ENCODE measurements around the gene ADAM19. TPM values are rescaled to one million over a fixed set of nuclear protein-coding genes. Genes with fewer than 3 reads are reported as not detected.
A peak's percentile ranks its signal among the peaks of the same experiment; 100 is the strongest.

The ADAM19 gene
- total RNA-seq, 1 experiment from 2014 or later = 50.0 TPM

- Histone ChIP-seq H3K9me3 (replicated peaks) (no peaks in the 10 kb centered on the region), H3K27me3 (no peaks in the 10 kb centered on the region), H3K4me3 (no peak overlapping the region), H3K36me3 (peaks cover 25% of the 10 kb centered on the region), H3K4me1 (no peaks in the 10 kb centered on the region), H3K27ac (no peak overlapping the region)
- peak; percentile 33 to 83 for DNase-seq
Measured at GRCh38 chr5:157476702-157477408, 98.7 kb downstream of the ADAM19 start.

DNA sequence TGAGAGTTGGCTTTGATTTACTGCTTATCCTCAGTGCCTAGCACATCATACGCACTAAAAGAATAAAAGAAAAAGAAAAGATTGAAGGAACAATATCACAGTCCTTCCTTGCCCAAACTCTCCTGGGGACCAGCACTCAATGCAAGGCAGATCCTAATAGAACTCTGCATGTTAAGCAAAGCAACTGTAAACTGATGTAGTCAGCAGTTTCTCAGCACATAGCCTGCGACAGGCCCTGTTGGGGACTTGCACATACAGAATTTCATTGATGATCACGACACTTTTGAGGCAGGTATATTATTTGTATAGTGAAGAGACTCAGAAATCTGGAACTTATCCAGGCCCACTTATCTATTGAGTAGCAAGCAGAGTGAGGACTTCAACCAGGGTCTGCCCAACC, 100.1 kb downstream of the ADAM19 start:
- DNase-seq = no peak
- peaks cover 12% of the 10 kb centered on the region for H3K36me3 ChIP-seq
- no peak overlapping the region for H3K4me3 ChIP-seq
- H3K27ac ChIP-seq = no peak overlapping the region
- H3K4me1 ChIP-seq = no peaks in the 10 kb centered on the region
- no peaks in the 10 kb centered on the region for H3K9me3 ChIP-seq (replicated peaks)
- H3K27me3 ChIP-seq = no peaks in the 10 kb centered on the region

DNA sequence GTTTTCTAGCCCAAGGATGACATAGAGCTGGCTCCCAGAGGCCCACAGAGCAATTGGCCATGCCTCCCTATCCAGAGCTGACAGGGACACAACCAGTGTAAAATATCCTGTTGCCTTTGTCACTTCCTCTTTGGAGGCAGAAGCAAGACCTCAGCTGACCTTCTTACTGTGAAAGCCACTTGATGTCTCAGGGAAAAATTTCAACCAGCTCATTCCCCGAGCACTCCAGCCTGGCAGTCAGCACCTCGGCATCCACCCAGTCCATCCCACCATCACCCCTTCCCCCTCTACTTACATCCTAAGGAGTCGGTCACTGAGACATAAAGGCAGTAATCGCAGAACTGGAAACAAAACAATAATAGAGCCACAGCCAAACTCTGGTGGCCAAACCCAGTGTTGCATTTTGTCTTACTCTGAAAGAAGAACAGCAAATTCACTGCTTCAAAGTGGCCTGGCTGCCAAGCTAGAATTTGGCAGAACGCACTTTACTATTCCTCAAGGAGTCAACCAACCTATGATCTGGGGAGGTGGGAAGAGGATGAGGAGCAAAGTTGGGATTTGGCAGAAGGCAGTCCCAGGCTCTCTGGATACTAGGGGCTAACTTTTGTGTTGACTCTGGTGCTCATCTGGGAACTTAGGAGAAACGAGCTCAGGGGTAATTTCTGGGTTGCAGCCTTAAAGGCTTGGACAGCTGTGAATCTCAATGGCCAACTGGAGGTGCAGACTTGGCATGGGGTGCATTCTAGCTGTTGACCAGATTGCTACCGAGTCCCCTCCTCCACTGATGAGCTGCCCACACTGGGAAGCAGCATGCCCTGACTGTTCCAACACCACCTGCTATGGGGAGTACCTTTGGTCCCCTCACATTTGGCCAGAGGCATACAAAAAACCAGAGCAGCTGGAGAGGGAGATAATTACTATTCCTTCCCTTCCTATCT, 101.9 kb downstream of the ADAM19 start:
- Histone ChIP-seq H3K9me3 (replicated peaks) (no peaks in the 10 kb centered on the region), H3K27me3 (no peaks in the 10 kb centered on the region), H3K4me3 (no peak overlapping the region), H3K27ac (no peak overlapping the region), H3K36me3 (peaks cover 9% of the 10 kb centered on the region), H3K4me1 (no peaks in the 10 kb centered on the region)
- no peak for DNase-seq

DNA sequence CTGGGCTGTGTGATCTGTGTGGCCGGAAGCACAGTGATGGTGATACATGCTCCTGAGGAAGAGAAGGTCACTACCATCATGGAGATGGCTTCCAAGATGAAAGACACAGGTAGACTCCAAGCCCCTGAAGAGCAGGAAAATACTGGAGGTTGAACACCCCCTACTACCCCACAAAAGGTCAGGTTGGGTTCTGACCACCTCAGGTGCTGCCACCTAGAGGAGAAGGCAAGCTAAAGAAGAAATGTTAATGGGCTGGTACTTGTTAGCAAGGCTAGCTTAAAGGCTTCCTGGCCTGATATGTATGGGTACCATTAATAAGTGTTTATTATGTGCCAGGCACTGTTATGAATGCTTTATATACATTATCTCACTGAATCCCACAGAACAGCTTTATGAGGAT, 103.9 kb downstream of the ADAM19 start:
- Histone ChIP-seq H3K27me3 (no peaks in the 10 kb centered on the region), H3K27ac (no peak overlapping the region)
- peak; percentile 27 to 57 for DNase-seq

DNA sequence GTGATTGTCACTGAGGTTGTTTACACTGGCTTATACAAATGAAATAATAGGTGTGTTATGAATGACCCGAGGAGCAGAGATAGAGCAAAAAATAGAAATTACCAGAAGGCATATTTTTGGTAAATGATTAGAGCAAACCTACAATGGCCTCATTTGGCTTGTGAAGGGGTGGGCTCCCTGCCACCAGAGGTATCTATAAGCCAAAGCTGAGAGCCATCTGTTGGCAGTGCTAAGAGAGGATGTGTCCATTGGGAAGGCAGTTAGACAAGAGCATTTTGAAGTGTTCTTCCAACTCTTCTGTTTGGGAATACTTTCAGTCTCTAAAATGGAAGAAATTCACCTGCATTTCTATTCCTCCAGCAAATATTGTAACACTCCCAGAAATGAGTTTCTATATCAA, 104.9 kb downstream of the ADAM19 start:
- Histone ChIP-seq H3K36me3 (no peaks in the 10 kb centered on the region), H3K27ac (no peak overlapping the region), H3K4me3 (no peak overlapping the region), H3K27me3 (no peaks in the 10 kb centered on the region), H3K4me1 (no peaks in the 10 kb centered on the region), H3K9me3 (replicated peaks) (no peaks in the 10 kb centered on the region)
- DNase-seq = no peak

More for the DNA sequence above, 103.9 kb downstream of the ADAM19 start:
- no peak overlapping the region for H3K4me3 ChIP-seq
- no peaks in the 10 kb centered on the region for H3K4me1 ChIP-seq
- H3K36me3 ChIP-seq = peaks cover 4% of the 10 kb centered on the region; the same call in 1 of the 2 replicates
- H3K9me3 ChIP-seq (replicated peaks) = no peaks in the 10 kb centered on the region

DNA sequence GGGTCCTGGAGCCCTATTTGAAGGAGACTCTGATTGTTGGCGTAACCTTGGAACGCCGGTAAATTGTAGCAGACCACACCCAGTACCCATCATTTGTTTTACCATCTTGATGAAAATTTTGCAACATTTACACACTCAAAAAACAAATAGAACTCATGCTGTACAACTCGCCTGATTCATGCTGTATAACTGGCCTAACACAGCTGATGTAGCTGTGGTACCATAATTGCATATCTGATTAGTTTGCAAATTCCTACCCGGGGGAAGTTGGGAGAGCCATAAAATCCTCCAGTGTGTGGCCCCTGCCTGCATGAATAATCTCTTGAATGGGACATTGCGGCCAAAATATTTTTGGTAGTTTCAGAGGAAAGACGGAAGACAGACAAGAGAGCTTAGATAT, 105.9 kb downstream of the ADAM19 start:
- H3K36me3 ChIP-seq = no peaks in the 10 kb centered on the region
- H3K27me3 ChIP-seq = no peaks in the 10 kb centered on the region
- H3K27ac ChIP-seq = no peak overlapping the region
- no peaks in the 10 kb centered on the region for H3K4me1 ChIP-seq
- no peaks in the 10 kb centered on the region for H3K9me3 ChIP-seq (replicated peaks)
- H3K4me3 ChIP-seq = no peak overlapping the region
- no peak for DNase-seq

DNA sequence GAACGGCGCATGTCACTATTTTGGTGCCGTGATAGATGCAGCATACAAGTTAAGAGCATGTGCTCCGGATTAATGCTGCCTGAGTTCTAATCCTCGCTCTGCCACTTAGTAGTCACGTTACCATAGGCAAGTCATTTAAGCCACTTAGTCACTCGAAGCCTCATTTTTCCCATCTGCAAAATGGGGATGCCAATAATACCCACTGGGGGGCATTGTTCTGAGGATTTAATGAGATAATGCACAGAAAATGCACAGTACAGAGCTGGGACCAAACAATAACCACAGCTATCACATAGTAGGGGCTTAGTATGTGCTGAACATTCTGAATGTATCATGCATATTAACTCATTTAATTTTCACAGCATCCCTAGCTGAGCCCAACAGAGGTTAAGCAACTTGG, 106.5 kb downstream of the ADAM19 start:
- Histone ChIP-seq H3K36me3 (no peaks in the 10 kb centered on the region), H3K27me3 (no peaks in the 10 kb centered on the region), H3K27ac (no peak overlapping the region), H3K4me3 (no peak overlapping the region), H3K9me3 (replicated peaks) (no peaks in the 10 kb centered on the region), H3K4me1 (no peaks in the 10 kb centered on the region)
- no peak for DNase-seq

- H3K27me3 ChIP-seq = no peaks in the 10 kb centered on the region
- no peak overlapping the region for H3K4me3 ChIP-seq
- no peak overlapping the region for H3K27ac ChIP-seq
- no peaks in the 10 kb centered on the region for H3K9me3 ChIP-seq (replicated peaks)
- no peaks in the 10 kb centered on the region for H3K36me3 ChIP-seq
- no peaks in the 10 kb centered on the region for H3K4me1 ChIP-seq
- DNase-seq = no peak
Measured at GRCh38 chr5:157468293-157468965, 107.1 kb downstream of the ADAM19 start.

GRCh38 chr5:157464519-157465171, 110.9 kb downstream of the ADAM19 start:
- no peak overlapping the region for H3K27ac ChIP-seq

GRCh38 chr5:157463621-157464518, 111.7 kb downstream of the ADAM19 start:
- no peaks in the 10 kb centered on the region for H3K27me3 ChIP-seq
- no peaks in the 10 kb centered on the region for H3K4me1 ChIP-seq
- H3K4me3 ChIP-seq = no peak overlapping the region
- H3K27ac ChIP-seq = no peak overlapping the region
- no peaks in the 10 kb centered on the region for H3K9me3 ChIP-seq (replicated peaks)
- no peak for DNase-seq
- no peaks in the 10 kb centered on the region for H3K36me3 ChIP-seq

More at GRCh38 chr5:157464519-157465171, 110.9 kb downstream of the ADAM19 start:
- no peak for DNase-seq
- Histone ChIP-seq H3K27me3 (no peaks in the 10 kb centered on the region), H3K9me3 (replicated peaks) (no peaks in the 10 kb centered on the region), H3K36me3 (no peaks in the 10 kb centered on the region), H3K4me1 (no peaks in the 10 kb centered on the region), H3K4me3 (no peak overlapping the region)

DNA sequence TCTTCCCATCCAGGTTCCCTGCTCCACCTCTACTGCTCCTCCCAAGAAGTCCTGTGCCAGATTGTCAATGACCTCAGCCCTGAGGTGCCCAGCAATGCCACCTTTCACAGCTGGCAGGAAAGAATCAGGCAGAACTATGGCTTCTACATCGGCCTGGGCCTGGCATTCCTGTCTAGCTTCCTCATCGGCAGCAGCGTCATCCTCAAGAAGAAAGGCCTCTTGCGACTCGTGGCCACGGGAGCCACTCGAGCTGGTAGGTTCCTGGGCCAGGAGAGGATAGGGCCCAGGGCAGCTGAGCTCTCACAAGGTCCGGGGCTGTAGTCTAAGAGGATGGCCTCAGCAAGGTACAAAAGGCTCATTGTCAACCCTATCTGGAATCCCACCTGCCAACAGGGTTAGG, 112.5 kb downstream of the ADAM19 start:
- no peak overlapping the region for H3K27ac ChIP-seq
- DNase-seq = no peak

GRCh38 chr5:157460921-157461792, 114.4 kb downstream of the ADAM19 start:
- no peaks in the 10 kb centered on the region for H3K27me3 ChIP-seq
- DNase-seq = no peak
- no peaks in the 10 kb centered on the region for H3K9me3 ChIP-seq (replicated peaks)
- no peak overlapping the region for H3K27ac ChIP-seq
- H3K36me3 ChIP-seq = no peaks in the 10 kb centered on the region
- no peaks in the 10 kb centered on the region for H3K4me1 ChIP-seq
- no peak overlapping the region for H3K4me3 ChIP-seq

More for the DNA sequence above, 112.5 kb downstream of the ADAM19 start:
- Histone ChIP-seq H3K4me1 (no peaks in the 10 kb centered on the region), H3K9me3 (replicated peaks) (no peaks in the 10 kb centered on the region), H3K36me3 (no peaks in the 10 kb centered on the region), H3K4me3 (no peak overlapping the region), H3K27me3 (no peaks in the 10 kb centered on the region)

All from SJCRH30 (cell line).